Prostate gland (tissue), 2 donors: ENCODE data around the gene KCND2.

Experiments used
- POLR2A ChIP-seq: fragments of 450-650 bp; IDR thresholded peaks from one replicate; pipeline ENCODE4 v1.6.1; 2016; ENCODE audit warnings: antibody characterized with exemption, mild to moderate bottlenecking
- POLR2AphosphoS5 ChIP-seq: sonication (generic); formaldehyde crosslinking; IDR thresholded peaks from one replicate; pipeline ENCODE4 v1.6.1; 2017; ENCODE audit warnings: antibody characterized with exemption
- TF ChIP-seq, protein P1 (sequence below), 4 experiments: fragments of 200-600 bp in 2 of 4; fragments of 450-650 bp in 2 of 4; sonication (generic) in 2 of 4; IDR thresholded peaks; 1 replicate in 3 of 4; 2 replicates in 1 of 4; pipeline ENCODE4 v1.5.1; 2016 to 2019; ENCODE audit warnings: antibody characterized with exemption in 4 of 4, mild to moderate bottlenecking in 2 of 4, moderate library complexity in 2 of 4

DNA sequence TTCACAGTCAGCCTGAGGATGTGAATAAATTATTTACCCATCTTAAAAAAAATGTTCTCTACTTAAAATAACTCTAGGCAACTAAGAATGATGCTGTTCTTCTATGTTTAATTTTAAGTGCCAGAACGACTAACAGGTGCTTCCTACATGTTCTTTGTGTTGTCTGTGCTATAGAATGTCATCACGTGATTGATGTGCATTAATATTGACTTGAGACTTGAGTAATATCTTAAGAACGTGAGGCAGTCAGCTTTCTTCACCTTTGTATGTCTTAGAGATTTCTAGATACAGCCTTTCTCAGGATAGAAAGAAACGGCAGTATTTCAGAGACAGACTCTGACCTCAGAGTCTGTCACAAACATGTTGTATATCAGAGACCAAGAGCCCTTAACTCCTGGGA, 274.6 kb downstream of the KCND2 start:
- TF ChIP-seq, protein P1, sequence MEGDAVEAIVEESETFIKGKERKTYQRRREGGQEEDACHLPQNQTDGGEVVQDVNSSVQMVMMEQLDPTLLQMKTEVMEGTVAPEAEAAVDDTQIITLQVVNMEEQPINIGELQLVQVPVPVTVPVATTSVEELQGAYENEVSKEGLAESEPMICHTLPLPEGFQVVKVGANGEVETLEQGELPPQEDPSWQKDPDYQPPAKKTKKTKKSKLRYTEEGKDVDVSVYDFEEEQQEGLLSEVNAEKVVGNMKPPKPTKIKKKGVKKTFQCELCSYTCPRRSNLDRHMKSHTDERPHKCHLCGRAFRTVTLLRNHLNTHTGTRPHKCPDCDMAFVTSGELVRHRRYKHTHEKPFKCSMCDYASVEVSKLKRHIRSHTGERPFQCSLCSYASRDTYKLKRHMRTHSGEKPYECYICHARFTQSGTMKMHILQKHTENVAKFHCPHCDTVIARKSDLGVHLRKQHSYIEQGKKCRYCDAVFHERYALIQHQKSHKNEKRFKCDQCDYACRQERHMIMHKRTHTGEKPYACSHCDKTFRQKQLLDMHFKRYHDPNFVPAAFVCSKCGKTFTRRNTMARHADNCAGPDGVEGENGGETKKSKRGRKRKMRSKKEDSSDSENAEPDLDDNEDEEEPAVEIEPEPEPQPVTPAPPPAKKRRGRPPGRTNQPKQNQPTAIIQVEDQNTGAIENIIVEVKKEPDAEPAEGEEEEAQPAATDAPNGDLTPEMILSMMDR (IDR thresholded peaks at IDR 0.05), result no peak
- no peak for TF ChIP-seq POLR2A
- no peak for TF ChIP-seq POLR2AphosphoS5
